NCI-H526 treated with DMSO at 0.1 percent for 48 hours (cell line): ENCODE results near the gene ITGA8.
"Not testable (repeated sequence)": the region's sequence is repeated elsewhere in the genome, so short reads cannot be mapped to it uniquely, and the experiment has no call there.

Experiments
- DNase-seq: peaks from one replicate; lab custom pipeline; 2025; lab: John Stamatoyannopoulos, UW

The ITGA8 gene

GRCh38 chr10:15681076-15681475 is 38.6 kb downstream of the ITGA8 start:
- DNase-seq: no peak

- no peak for DNase-seq
These were observed 40.9 kb downstream of the ITGA8 start for GRCh38 chr10:15678851-15679250.

GRCh38 chr10:15672469-15672868 is 47.3 kb downstream of the ITGA8 start:
- no peak for DNase-seq

GRCh38 chr10:15670880-15671279 is 48.8 kb downstream of the ITGA8 start:
- no peak for DNase-seq

- no peak for DNase-seq
These were observed 58.1 kb downstream of the ITGA8 start for GRCh38 chr10:15661574-15661973.

- no peak for DNase-seq
These were observed 58.7 kb downstream of the ITGA8 start for GRCh38 chr10:15660990-15661389.

- DNase-seq: no peak
These were observed 61.5 kb downstream of the ITGA8 start for GRCh38 chr10:15658069-15658702.

- DNase-seq: no peak
These were observed 67.0 kb downstream of the ITGA8 start for GRCh38 chr10:15652757-15653156.

GRCh38 chr10:15652117-15652516 is 67.6 kb downstream of the ITGA8 start:
- DNase-seq: no peak

- DNase-seq: no peak
These were observed 68.5 kb downstream of the ITGA8 start for GRCh38 chr10:15651175-15651574.

- DNase-seq: no peak
These were observed 77.6 kb downstream of the ITGA8 start for GRCh38 chr10:15642095-15642494.

GRCh38 chr10:15640536-15641085 is 79.1 kb downstream of the ITGA8 start:
- no peak for DNase-seq

GRCh38 chr10:15636446-15636845 is 83.3 kb downstream of the ITGA8 start:
- DNase-seq: no peak

GRCh38 chr10:15632456-15633091 is 87.1 kb downstream of the ITGA8 start:
- no peak for DNase-seq

GRCh38 chr10:15631205-15631604 is 88.5 kb downstream of the ITGA8 start:
- DNase-seq: not testable (repeated sequence)

GRCh38 chr10:15630353-15630752 is 89.4 kb downstream of the ITGA8 start:
- no peak for DNase-seq

- DNase-seq: no peak
These were observed 92.0 kb downstream of the ITGA8 start for GRCh38 chr10:15627617-15628196.

GRCh38 chr10:15626937-15627336 is 92.8 kb downstream of the ITGA8 start:
- no peak for DNase-seq

GRCh38 chr10:15625261-15625660 is 94.5 kb downstream of the ITGA8 start:
- no peak for DNase-seq

GRCh38 chr10:15624401-15625196 is 95.1 kb downstream of the ITGA8 start:
- DNase-seq: no peak

- no peak for DNase-seq
These were observed 98.7 kb downstream of the ITGA8 start for GRCh38 chr10:15620836-15621515.

GRCh38 chr10:15620337-15620736 is 99.4 kb downstream of the ITGA8 start:
- DNase-seq: no peak
